Calu3 (cell line): ENCODE results near the gene MYO10. TPM values are rescaled to one million over a fixed set of nuclear protein-coding genes. Genes with fewer than 3 reads are reported as not detected.

Source experiments
- BruUV-seq: library from RNA; stranded (reverse); fragments of 400-500 nt; replicated peaks from 2 replicates; lab custom pipeline; 2021; lab: Mats Ljungman, UMichigan
- CTCF ChIA-PET: fragments of 300-600 bp; sonication (Branson Sonifier 250); formaldehyde crosslinking; loops from one replicate; lab custom pipeline; 2022; ENCODE audit warnings: antibody characterized with exemption; lab: Charles Lee
- DNase-seq: peaks from one replicate; pipeline ENCODE4 v3.0.0; 2022
- H3K27ac Mint-ChIP-seq: one replicate; pipeline ENCODE4 v1.8.0; 2022; ENCODE audit warnings: mixed read lengths; ENCODE audit not compliant: unreplicated experiment
- H3K27me3 Mint-ChIP-seq: one replicate; pipeline ENCODE4 v1.8.0; 2022; ENCODE audit warnings: mixed read lengths; ENCODE audit not compliant: unreplicated experiment
- H3K36me3 Mint-ChIP-seq: one replicate; pipeline ENCODE4 v1.8.0; 2022; ENCODE audit warnings: mild to moderate bottlenecking, moderate library complexity, mixed read lengths; ENCODE audit not compliant: insufficient read depth, unreplicated experiment
- H3K4me1 Mint-ChIP-seq: one replicate; pipeline ENCODE4 v1.8.0; 2022; ENCODE audit warnings: mild to moderate bottlenecking, low read depth, mixed read lengths; ENCODE audit not compliant: unreplicated experiment
- H3K4me3 Mint-ChIP-seq: one replicate; pipeline ENCODE4 v1.8.0; 2022; ENCODE audit warnings: mild to moderate bottlenecking, low read depth, moderate library complexity, mixed read lengths; ENCODE audit not compliant: unreplicated experiment
- H3K9me3 Mint-ChIP-seq: one replicate; pipeline ENCODE4 v1.8.0; 2022; ENCODE audit warnings: low read depth, mixed read lengths; ENCODE audit not compliant: unreplicated experiment
- CTCF ChIP-seq: fragments of 200-600 bp; IDR thresholded peaks from one replicate; pipeline ENCODE4 v1.8.0; 2022; ENCODE audit warnings: antibody characterized with exemption; ENCODE audit not compliant: unreplicated experiment
- intact Hi-C: fragments of 100-400 bp; cut with micrococcal nuclease; formaldehyde crosslinking; loops from one replicate; pipeline ENCODE4 v1.10.0; 2022; ENCODE audit not compliant: unreplicated experiment
- total RNA-seq: library from RNA; stranded (reverse); gene quantifications from 2 replicates; pipeline ENCODE4 v1.2.3, GENCODE V29; 2022

MYO10 gene
- total RNA-seq, 1 experiment from 2014 or later, result 101 TPM

- Mint-ChIP-seq H3K36me3 (peaks cover 73% of the 10 kb centered on the region), H3K27me3 (no peaks in the 10 kb centered on the region), H3K4me3 (peak overlapping the region; percentile 75), H3K9me3 (no peaks in the 10 kb centered on the region), H3K27ac (peak overlapping the region; percentile 100), H3K4me1 (peaks cover 37% of the 10 kb centered on the region)
- no TSS peak for BruUV-seq
- no peak for TF ChIP-seq CTCF
- intact Hi-C loops, result loop anchor here (5.0 kb wide), 1 partner anchor 155 kb away; no protein-coding TSS in a partner anchor
- no peak for DNase-seq
- CTCF ChIA-PET, result interaction anchor here (0.6 to 1.4 kb wide), 3 partner anchors 20 to 263 kb away, joined by 3 to 10 read pairs (median 7); no protein-coding TSS in a partner anchor
These were observed 198.9 kb downstream of the MYO10 start for GRCh38 chr5:16737209-16737608.

GRCh38 chr5:16736158-16736995, 199.7 kb downstream of the MYO10 start:
- BruUV-seq, result TSS peak; percentile 99
- peak; percentile 87 for DNase-seq
- Mint-ChIP-seq H3K4me3 (peak overlapping the region; percentile 75), H3K27me3 (no peaks in the 10 kb centered on the region), H3K36me3 (peaks cover 73% of the 10 kb centered on the region), H3K27ac (peak overlapping the region; percentile 100), H3K4me1 (peaks cover 45% of the 10 kb centered on the region), H3K9me3 (peaks cover 3% of the 10 kb centered on the region)
- TF ChIP-seq CTCF, result no peak
- CTCF ChIA-PET, result interaction anchor here (0.6 to 1.4 kb wide), 4 partner anchors 8 to 264 kb away, joined by 3 to 7 read pairs (median 4); no protein-coding TSS in a partner anchor
- intact Hi-C loops, result loop anchor here (5.0 kb wide), 1 partner anchor 156 kb away; no protein-coding TSS in a partner anchor

GRCh38 chr5:16735101-16736060, 200.7 kb downstream of the MYO10 start:
- H3K27ac Mint-ChIP-seq, result peak overlapping the region; percentile 100
- CTCF ChIA-PET, result interaction anchor here (0.7 to 1.4 kb wide), 2 partner anchors 9 to 177 kb away, joined by 3 to 4 read pairs; no protein-coding TSS in a partner anchor
- H3K4me3 Mint-ChIP-seq, result peak overlapping the region; percentile 75
- H3K4me1 Mint-ChIP-seq, result peaks cover 52% of the 10 kb centered on the region
- peaks cover 6% of the 10 kb centered on the region for H3K9me3 Mint-ChIP-seq
- H3K27me3 Mint-ChIP-seq, result no peaks in the 10 kb centered on the region
- no peak for DNase-seq
- TSS peak; percentile 42 for BruUV-seq
- peaks cover 82% of the 10 kb centered on the region for H3K36me3 Mint-ChIP-seq
- no peak for TF ChIP-seq CTCF
- intact Hi-C loops, result loop anchor here (5.0 kb wide), 1 partner anchor 157 kb away; no protein-coding TSS in a partner anchor
